ENCODE measurements around the gene MYH6. TPM values are rescaled to one million over a fixed set of nuclear protein-coding genes. Genes with fewer than 3 reads are reported as not detected.

The MYH6 gene
- total RNA-seq, 1 experiment from 2014 or later: not detected

DNA sequence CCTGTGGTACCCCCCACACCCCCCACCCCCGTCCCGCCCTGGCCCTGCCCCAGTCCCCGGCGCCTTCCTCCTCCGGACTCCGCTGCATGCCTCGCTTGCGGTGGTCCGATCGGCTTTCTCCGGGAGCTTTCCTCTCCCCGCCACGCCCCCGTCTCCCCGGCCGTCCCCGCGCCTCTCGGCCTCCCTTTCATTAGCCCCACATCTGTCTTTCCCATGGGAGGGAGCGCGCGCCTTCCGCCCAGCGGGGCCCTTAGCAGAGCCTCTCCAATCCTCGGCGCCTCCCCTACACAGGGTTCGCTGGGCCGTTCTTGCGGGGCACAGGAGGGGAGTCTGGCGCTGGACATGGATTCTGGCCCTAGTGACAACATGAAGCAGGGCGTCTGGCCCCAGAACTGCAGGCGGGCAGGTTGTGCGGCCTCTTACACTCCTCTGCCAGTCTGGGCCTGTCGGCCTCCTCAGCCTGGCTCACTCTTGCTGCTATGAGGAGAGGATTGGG lies 41.6 kb downstream of the MYH6 start:
- DNase-seq (ENCODE audit: low read depth): no peak
- in situ Hi-C loops (cut with HindIII; ENCODE audit: low pct_unique_long_range_greater_than_20kb, low sequenced_read_pairs): no loop called here

DNA sequence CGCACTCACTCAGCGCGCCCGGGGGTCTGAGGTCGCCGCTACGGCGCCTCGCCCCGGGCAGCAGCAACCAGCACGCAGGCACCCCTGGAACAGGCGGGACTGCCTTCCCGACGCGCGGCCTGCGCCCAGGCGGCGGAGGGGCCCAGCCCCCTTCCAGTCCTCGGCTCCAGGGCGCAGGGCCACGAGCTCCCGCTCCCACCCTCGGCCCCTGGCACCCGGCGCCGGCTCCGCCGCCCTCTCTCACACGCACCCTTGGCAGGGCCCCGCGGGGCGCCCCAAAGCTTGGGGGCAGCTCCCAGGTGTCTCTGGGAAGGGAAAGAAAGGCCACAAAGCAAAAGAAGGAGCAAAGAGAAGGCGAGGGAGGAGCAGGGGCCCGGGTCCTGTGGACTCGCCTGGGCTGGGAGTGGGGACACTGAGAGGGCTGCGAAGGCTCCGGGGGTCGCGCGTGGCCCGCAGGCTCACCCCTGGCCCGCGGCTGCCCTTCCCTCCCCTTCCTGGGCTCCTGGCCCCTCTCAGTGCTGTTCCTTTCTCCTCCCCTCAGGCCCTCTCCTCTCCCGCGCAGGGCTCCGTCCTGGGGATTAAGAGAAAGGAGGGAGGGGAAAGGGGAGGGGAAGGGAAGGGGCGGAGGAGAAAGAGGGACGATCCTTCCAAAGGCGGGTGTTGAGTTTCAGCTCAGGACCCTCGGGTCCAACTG lies 42.2 kb downstream of the MYH6 start:
- in situ Hi-C loops (cut with HindIII; ENCODE audit: low pct_unique_long_range_greater_than_20kb, low sequenced_read_pairs): no loop called here
- no peak for DNase-seq (ENCODE audit: low read depth)

DNA sequence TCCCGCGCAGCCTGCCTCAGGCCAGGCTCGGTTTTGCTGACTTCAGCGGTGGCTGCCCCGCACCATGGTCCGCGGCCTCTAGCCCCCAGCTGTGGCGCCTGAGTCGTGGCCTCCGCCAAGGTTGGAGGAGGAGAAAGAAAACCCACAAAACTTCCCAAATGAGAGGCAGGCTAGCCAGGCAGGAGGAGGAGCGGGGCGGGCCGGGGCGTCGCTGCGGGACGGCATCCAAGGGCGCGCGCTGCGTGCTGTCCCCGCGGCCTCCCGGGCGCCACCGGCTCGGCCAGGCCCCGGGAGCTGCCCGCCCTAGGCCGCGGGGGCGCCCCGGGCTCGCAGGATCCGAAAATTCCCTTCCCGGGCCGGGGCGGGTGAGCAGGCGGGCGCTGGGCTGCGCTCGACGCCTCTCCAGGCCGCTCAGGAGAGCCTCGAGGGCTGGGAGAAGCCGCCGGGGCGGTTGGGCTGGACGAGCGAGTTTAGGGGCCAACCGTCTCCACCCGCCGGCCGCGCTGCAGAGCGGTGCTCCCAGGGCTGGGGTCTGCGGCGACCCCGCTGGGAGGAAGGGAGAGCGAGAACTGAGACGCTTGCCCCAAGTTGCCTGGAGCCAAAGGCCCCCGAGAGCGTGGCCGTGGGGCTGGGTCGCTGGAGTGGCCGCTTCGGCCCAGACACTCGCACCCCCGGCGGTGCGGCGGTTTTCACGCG lies 42.9 kb downstream of the MYH6 start, which contains the start of gene EFS:
EFS (minus strand) TSS at position 137 of the 696 bp plus-strand sequence. CDS start 147 bp downstream, outside the sequence.
- in situ Hi-C loops (cut with HindIII; ENCODE audit: low pct_unique_long_range_greater_than_20kb, low sequenced_read_pairs): no loop called here
- DNase-seq (ENCODE audit: low read depth): no peak

DNA sequence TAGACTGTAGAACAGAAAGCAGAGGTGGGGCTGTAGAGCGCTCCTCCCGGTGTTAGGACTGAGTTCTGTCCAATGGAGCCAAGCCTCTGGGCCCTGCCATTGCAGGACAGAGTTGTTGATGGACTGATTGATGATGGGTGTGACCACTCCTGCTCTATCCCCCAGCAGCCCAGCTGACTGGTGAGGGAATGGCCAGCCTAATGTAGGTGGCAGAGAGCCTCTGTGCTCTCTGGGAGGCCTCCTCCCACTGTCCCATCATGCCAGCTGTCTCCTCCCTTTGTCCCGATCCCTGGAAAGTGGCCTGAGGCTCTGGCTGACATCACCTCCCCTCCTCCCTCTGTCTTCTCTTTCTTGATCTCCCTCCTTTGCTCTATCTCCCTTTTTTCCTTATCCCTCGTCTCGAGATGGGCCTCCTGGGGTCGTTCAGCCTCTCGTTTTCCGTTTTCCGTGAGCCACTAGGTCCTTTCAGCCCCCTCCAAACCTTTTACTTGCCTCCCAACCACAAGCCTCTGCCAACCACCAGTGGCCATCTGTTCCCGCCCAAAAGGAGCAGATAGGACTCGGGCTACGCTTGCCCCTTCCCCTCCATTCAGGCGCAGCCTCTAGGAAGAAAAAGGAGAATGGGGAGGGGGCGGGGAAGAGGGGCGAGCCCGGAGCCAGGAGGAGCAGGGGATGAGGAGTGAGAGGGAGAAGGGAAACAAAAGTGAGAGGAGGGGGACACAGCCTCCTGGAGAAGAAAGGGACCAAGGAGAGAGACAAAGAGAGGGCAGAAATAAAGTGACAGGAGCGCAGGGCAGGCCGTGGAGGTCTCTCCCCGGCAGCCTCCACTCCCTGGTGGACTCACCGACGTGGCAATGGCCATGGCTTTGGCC lies 43.7 kb downstream of the MYH6 start:
- DNase-seq (ENCODE audit: low read depth): no peak
- in situ Hi-C loops (cut with HindIII; ENCODE audit: low pct_unique_long_range_greater_than_20kb, low sequenced_read_pairs): no loop called here

DNA sequence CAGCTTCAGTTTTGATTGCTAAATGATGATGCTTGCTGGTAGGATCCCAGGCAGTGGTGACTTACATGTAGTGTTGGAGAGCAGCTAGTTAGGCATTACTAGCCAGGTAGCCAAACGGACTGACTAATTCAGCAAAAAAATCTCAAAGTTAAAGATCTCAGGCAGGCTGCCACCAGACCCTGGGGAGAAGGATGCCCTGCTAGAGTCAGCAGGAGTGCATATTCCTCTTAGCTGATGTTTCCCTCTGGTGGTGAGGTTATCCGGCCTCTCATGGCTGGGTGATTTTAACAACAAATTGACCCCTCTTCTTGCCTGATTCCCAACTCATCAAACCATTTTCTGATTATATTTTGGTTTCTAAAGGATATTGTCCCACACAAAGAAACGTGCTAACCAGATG lies 45.9 kb downstream of the MYH6 start:
- DNase-seq (ENCODE audit: low read depth): no peak
- in situ Hi-C loops (cut with HindIII; ENCODE audit: low pct_unique_long_range_greater_than_20kb, low sequenced_read_pairs): no loop called here

DNA sequence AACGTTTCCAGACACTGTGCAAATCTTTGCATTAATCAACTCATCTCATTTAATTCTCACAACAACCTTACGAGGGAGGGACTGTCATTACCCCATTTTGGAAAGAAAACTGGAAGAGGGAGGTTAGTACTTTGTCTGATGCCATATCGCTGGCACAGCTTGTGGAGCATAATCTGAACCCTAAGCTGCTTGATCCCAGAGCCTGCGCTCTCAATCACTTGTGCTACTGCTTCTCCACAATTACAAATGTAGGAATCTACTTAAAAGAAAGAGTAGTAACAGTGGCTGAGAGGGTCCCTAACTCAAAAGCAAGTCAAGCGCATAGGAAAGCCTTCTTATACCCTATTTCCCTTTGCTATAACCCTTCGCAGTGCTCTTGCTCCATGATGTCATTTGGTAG lies 46.3 kb downstream of the MYH6 start:
- in situ Hi-C loops (cut with HindIII; ENCODE audit: low pct_unique_long_range_greater_than_20kb, low sequenced_read_pairs): no loop called here
- no peak for DNase-seq (ENCODE audit: low read depth)

DNA sequence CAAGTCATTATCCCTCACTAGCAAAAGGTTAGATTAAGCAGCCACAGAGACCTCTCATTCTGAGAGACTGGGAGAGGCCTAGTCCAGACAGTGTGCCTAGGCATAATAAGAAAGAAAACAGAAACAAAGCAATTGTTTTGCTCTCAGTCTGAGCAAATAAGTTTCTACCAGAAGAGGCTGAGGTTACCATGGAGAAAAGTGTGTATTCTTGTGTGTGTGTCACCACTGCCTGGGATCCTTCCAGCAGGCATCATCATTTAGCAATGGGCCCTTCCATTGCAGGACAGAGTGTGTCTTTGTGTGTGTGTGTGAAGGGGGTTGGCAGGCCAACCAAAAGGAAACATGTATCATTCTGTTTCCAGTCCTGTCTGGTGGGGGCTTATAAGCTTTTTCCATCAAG lies 46.8 kb downstream of the MYH6 start:
- in situ Hi-C loops (cut with HindIII; ENCODE audit: low pct_unique_long_range_greater_than_20kb, low sequenced_read_pairs): no loop called here
- no peak for DNase-seq (ENCODE audit: low read depth)

DNA sequence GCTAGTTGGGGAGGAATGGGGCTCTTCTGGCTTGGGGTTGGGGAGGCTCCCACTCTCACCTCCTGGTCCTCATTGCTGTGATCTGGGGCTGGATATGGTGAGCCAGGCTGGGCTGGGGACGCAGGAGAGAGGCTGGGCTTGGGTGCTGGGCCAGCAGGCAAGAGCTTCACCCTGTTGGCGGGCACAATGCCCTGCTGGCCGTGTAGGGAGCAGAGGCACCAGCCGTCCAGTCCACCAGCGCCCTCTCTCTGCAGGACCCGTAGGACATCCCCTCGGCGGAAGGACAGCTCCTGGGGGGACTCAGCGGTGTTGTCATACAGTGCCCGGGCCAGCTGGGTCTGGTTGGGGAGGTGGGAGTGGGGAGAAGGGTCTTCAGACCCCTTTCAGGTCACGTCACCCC lies 47.6 kb downstream of the MYH6 start:
- in situ Hi-C loops (cut with HindIII; ENCODE audit: low pct_unique_long_range_greater_than_20kb, low sequenced_read_pairs): no loop called here
- DNase-seq (ENCODE audit: low read depth): no peak

DNA sequence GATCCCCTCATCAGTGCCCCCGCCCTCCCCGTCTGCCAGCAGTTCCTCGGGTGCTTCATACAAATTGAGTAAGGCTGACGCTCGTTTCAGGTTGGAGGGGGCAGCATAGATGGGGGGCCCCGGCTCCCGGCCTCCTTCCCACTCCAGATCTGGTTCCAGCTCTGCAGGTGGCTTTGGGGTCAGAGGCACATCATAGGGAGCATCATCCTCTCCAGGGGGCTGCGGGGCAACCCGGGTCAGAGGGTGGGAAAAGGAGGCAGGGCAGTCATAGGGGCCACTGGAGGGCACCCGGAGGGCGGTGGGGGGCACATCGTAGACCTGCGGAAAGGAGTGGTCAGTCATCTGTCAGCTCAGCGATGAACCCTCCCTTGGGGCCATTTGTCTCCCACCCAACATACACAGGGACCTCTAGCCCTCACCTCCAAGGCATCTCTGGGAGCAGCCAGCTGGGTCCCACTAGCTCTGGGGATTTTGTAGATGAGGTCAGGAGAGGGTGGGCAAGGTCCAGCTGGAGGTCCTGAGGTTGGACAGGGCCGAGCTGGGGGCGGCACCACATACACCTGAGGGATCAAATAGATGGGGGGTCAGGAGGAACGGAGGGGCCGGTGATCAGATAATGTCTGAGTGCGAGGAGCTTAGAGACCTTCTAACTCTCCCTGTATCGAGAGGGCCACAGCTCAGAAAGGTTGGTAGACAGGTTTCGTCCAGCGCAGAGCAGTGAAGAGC lies 48.2 kb downstream of the MYH6 start:
- DNase-seq (ENCODE audit: low read depth): no peak
- in situ Hi-C loops (cut with HindIII; ENCODE audit: low pct_unique_long_range_greater_than_20kb, low sequenced_read_pairs): no loop called here

DNA sequence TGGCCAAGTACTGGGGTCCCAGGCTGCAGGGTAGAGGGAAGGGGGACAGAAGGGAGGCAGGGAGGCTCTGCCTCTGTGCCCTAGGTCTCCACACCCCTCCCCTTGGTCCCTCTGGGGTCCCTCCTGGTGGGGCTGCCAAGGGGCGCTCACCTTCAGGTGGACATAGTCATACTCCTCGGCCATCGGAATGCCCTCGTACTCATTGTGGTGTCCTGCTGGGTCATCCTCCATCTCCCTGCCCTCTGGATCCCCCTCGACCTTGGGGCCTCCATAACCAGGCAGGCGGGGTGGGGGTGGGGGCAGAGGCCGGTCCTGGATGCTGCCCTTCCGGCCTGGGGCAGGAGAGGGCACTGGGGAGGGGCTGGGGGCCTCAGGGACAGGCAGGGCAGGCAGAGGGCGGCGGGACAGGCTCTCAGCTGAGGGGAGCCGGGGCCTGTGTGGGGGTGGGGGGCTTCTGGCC lies 48.9 kb downstream of the MYH6 start:
- no peak for DNase-seq (ENCODE audit: low read depth)
- in situ Hi-C loops (cut with HindIII; ENCODE audit: low pct_unique_long_range_greater_than_20kb, low sequenced_read_pairs): no loop called here

DNA sequence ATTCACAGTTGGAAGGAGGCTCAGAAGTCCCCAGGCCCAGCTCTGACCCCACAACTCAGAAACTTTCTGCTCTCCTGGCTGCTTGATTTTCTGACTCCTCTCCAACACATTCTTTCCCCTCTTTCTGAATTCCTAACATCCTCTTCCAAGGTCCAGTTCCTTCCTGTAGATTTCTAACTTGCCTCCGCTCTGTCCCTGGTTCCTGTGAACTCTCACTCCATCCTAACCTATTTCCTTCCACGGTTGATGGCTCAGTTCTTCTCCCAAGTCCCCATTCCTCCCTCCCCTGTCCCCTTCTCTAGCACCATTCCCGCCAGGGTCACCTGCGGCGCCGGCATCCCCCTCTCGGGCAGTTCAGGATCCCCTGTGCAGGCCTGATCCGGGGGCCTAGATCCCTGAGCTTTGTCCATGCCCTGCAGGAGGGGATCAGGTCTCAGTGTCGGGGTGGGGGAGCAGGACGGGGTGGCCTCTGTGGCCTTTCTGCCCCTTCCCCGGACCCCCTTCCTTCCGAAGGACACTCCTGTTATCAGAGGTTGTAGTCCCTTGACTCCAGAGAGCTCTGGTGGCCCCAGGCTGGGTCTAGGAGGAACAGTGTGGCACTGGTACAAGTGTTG lies 49.4 kb downstream of the MYH6 start:
- in situ Hi-C loops (cut with HindIII; ENCODE audit: low pct_unique_long_range_greater_than_20kb, low sequenced_read_pairs): no loop called here
- no peak for DNase-seq (ENCODE audit: low read depth)

DNA sequence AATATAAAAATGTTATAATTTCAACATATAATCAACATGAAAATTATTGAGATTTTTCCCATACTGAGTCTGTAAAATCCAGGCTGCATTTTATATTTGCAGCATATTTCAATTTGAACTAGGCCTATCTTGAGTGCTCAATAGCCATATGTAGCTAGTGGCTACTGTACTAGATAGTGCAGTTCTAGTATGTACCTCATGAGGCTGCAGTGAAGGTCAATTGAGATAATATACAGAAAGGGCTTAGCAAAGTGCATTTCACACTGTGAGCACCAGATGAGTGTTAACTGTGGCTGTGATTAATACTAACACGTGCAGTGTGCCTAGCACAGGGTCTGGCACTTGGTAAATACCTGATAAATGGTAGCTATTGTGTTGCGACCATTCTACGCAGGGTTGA lies 50.0 kb downstream of the MYH6 start:
- no peak for DNase-seq (ENCODE audit: low read depth)
- in situ Hi-C loops (cut with HindIII; ENCODE audit: low pct_unique_long_range_greater_than_20kb, low sequenced_read_pairs): no loop called here

DNA sequence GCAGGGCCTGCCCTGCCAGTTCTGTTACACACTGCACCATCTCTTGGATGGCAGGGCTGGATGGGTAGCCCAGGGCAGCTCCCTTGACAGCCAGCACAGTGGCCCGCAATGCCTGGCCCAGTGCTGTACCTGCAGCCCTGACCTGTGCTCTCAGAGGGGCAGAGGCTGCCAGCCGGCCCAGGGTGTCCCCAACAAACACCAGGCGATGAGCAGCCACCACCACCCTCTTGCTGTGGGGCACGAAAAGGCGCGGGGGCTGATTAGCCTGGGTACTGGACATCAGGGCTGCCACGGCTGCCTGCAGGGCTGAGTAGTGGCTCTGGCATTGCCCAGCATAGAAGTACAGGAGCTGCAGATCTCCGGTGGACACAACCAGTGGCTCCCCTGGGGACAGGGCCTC lies 50.8 kb downstream of the MYH6 start:
- DNase-seq (ENCODE audit: low read depth): no peak
- in situ Hi-C loops (cut with HindIII; ENCODE audit: low pct_unique_long_range_greater_than_20kb, low sequenced_read_pairs): no loop called here

DNA sequence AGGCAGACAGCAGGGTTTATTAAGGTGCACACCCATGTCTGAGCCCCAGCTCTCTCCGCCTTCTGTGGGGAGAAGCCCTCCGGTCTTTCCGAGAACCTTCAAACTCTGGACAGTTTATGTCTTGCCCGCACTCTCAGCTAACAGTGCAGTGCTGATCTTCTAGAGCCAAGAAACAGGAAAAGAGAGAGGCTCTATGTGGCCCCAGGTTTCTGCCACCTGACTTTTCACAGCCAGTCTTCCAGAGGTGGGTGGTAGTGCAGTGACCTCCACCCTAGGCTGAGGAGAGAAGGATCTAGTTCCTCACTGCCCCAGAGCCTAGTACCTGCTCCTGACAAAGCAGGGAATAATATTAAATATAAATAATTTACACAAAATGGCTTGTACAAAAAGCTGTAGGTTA lies 51.4 kb downstream of the MYH6 start:
- in situ Hi-C loops (cut with HindIII; ENCODE audit: low pct_unique_long_range_greater_than_20kb, low sequenced_read_pairs): no loop called here
- DNase-seq (ENCODE audit: low read depth): no peak

DNA sequence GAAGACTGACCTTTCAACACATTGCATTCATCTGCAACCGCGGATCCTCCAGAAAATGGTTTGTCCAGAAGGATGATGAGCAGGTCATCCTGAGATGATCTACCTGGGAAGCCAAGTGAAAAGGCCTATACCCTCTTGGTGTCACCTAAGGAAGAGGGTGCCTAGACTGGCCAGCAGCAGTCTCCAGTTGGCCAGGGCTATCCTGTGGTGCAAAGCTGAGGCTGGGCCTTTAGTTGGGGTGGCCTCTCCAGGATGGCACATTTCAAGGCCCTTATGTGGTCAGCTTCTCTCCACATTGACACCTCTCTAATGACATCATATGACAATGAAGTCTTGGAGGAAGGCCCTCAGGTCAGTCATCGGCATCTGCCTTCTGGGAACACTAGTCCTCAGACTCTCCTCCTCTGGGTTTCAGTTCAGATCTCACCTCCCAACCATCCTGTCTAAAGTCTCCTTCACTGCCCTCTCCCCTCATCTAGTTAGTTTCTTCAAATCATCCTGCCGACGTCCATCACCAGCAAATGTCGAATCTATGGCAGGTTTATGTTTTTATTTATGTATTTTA lies 52.1 kb downstream of the MYH6 start:
- no peak for DNase-seq (ENCODE audit: low read depth)
- in situ Hi-C loops (cut with HindIII; ENCODE audit: low pct_unique_long_range_greater_than_20kb, low sequenced_read_pairs): no loop called here

DNA sequence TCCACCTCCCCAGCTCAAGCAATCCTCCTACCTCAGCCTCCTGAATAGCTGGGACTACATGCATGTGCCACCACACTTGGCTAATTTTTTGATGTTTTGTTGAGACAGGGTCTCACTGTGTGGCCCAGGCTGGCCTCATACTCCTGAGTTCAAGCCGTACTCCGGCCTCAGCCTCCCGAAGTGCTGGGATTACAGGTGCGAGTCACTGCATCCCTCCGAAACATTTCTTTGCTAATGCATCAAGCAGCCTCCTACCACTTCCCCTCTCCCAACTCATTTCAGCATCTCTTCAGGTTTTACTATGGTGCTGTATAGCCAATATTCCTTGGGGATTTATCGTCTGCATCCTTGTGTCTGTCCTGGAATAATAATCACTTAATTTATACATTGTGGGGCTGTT lies 53.1 kb downstream of the MYH6 start:
- DNase-seq (ENCODE audit: low read depth): no peak
- in situ Hi-C loops (cut with HindIII; ENCODE audit: low pct_unique_long_range_greater_than_20kb, low sequenced_read_pairs): no loop called here

DNA sequence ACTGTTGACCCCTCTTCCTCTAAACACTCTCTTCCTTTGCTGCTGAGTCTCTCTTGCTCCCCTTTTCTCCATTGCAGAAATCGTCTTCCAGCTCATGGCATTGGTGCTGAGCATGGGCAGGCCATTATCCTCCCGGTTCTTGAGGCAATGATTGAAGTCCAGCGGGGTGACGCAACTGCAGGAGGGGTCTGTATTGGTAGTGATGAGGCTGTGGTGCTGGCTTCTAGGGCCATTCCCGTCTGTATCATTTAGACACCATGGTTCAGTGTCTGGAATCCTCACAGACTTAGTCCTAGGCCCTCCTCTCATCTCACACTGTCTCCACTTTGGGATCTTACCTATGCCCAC lies 54.7 kb downstream of the MYH6 start:
- DNase-seq (ENCODE audit: low read depth): no peak
- in situ Hi-C loops (cut with HindIII; ENCODE audit: low pct_unique_long_range_greater_than_20kb, low sequenced_read_pairs): no loop called here

Measured in Caki2 (cell line).